IMR-90 (cell line): ENCODE results near the gene CDH16. TPM values are rescaled to one million over a fixed set of nuclear protein-coding genes. Genes with fewer than 3 reads are reported as not detected.

Source experiments
- ATAC-seq: fragments of 200-7000 bp; cut with Tn5 transposase; 2 replicates; pipeline ENCODE4 v1.9.1; 2020; ENCODE audit warnings: low read depth, mild to moderate bottlenecking, moderate library complexity
- BruUV-seq: library from RNA; stranded (reverse); fragments of 400-500 nt; replicated peaks from 2 replicates; lab custom pipeline; 2021; lab: Mats Ljungman, UMichigan
- CTCF ChIA-PET: fragments of 300-600 bp; formaldehyde crosslinking; extraction: SDS; loops from one replicate; lab custom pipeline; 2021; ENCODE audit warnings: antibody characterized with exemption; lab: Yijun Ruan, JAX
- POLR2A ChIA-PET: fragments of 300-600 bp; sonication (Branson Sonifier 250); formaldehyde crosslinking; loops from one replicate; lab custom pipeline; 2022; ENCODE audit warnings: antibody characterized with exemption; ENCODE audit not compliant: unreplicated experiment; lab: Charles Lee
- DNase-seq: peaks from one replicate; pipeline ENCODE4 v3.0.0; 2013
- H2AFZ ChIP-seq: replicated peaks from 2 replicates; pipeline ENCODE3; 2013; ENCODE audit warnings: low read length, mild to moderate bottlenecking; ENCODE audit not compliant: poor library complexity
- H2AK5ac ChIP-seq: 2 replicates; pipeline ENCODE4 v1.6.1; 2013; ENCODE audit warnings: low read depth, low read length, inconsistent platforms
- H2AK9ac ChIP-seq: replicated peaks from 2 replicates; pipeline ENCODE3; 2013; ENCODE audit warnings: mild to moderate bottlenecking, low read depth, low read length, moderate library complexity; ENCODE audit not compliant: poor library complexity
- H2BK120ac ChIP-seq: 2 replicates; pipeline ENCODE4 v1.6.1; 2013; ENCODE audit warnings: low read depth, low read length, inconsistent platforms
- H2BK15ac ChIP-seq: 3 replicates; pipeline ENCODE4 v1.6.1; 2013; ENCODE audit warnings: low read depth, low read length, inconsistent platforms
- H2BK20ac ChIP-seq: 2 replicates; pipeline ENCODE4 v1.6.1; 2013; ENCODE audit warnings: low read depth, mild to moderate bottlenecking, inconsistent platforms, low read length, moderate library complexity
- H2BK5ac ChIP-seq: 2 replicates; pipeline ENCODE4 v1.6.1; 2013; ENCODE audit warnings: mild to moderate bottlenecking, low read depth, low read length, inconsistent platforms; ENCODE audit not compliant: poor library complexity, severe bottlenecking
- H3K14ac ChIP-seq: replicated peaks from 2 replicates; pipeline ENCODE4 v1.6.1; 2013; ENCODE audit warnings: low read depth, low read length, inconsistent platforms
- H3K18ac ChIP-seq: 2 replicates; pipeline ENCODE4 v1.6.1; 2013; ENCODE audit warnings: low read depth, low read length, control low read depth
- H3K23ac ChIP-seq: 2 replicates; pipeline ENCODE4 v1.6.1; 2013; ENCODE audit warnings: low read depth, low read length, inconsistent platforms
- H3K27ac ChIP-seq: 2 replicates; pipeline ENCODE4 v1.5.1; 2013; ENCODE audit warnings: mild to moderate bottlenecking, control low read depth, low read length; ENCODE audit not compliant: insufficient read depth
- H3K27me3 ChIP-seq: 2 replicates; pipeline ENCODE4 v1.6.1; 2013; ENCODE audit warnings: low read length; ENCODE audit not compliant: control insufficient read depth, insufficient read depth
- H3K36me3 ChIP-seq: 2 replicates; pipeline ENCODE4 v1.6.1; 2013; ENCODE audit warnings: low read length, mixed read lengths; ENCODE audit not compliant: control insufficient read depth, insufficient read depth
- H3K4ac ChIP-seq: 2 replicates; pipeline ENCODE4 v1.6.1; 2013; ENCODE audit warnings: low read depth, low read length, inconsistent platforms
- H3K4me1 ChIP-seq: 2 replicates; pipeline ENCODE4 v1.6.1; 2013; ENCODE audit warnings: low read length, mixed read lengths; ENCODE audit not compliant: control insufficient read depth, insufficient read depth
- H3K4me2 ChIP-seq: 2 replicates; pipeline ENCODE4 v1.6.1; 2013; ENCODE audit warnings: low read depth, mild to moderate bottlenecking, control low read depth, low read length, moderate library complexity
- H3K4me3 ChIP-seq: 2 replicates; pipeline ENCODE4 v1.5.1; 2013; ENCODE audit warnings: low read depth, mild to moderate bottlenecking, control low read depth, low read length, moderate library complexity; ENCODE audit not compliant: insufficient read depth
- H3K56ac ChIP-seq: 2 replicates; pipeline ENCODE4 v1.6.1; 2013; ENCODE audit warnings: low read length, inconsistent platforms; ENCODE audit not compliant: insufficient read depth; ENCODE audit errors: extremely low read depth
- H3K79me1 ChIP-seq, 2 experiments: 2 replicates each; pipeline ENCODE4 v1.6.1; 2013; ENCODE audit warnings: low read length in 2 of 2, inconsistent platforms in 1 of 2, low read depth in 1 of 2
- H3K9ac ChIP-seq: 2 replicates; pipeline ENCODE4 v1.6.1; 2013; ENCODE audit warnings: low read depth, low read length, control low read depth
- H3K9me1 ChIP-seq: 2 replicates; pipeline ENCODE4 v1.6.1; 2013; ENCODE audit warnings: low read length, inconsistent platforms; ENCODE audit not compliant: insufficient read depth
- H3K9me3 ChIP-seq: 2 replicates; pipeline ENCODE4 v1.6.1; 2013; ENCODE audit warnings: low read length; ENCODE audit not compliant: control insufficient read depth, insufficient read depth
- H4K20me1 ChIP-seq: 2 replicates; pipeline ENCODE4 v1.6.1; 2013; ENCODE audit warnings: low read length, inconsistent platforms; ENCODE audit not compliant: insufficient read depth
- H4K5ac ChIP-seq: 2 replicates; pipeline ENCODE4 v1.6.1; 2013; ENCODE audit warnings: mild to moderate bottlenecking, low read depth, low read length, control low read depth
- H4K8ac ChIP-seq, 2 experiments: 2 replicates each; pipeline ENCODE4 v1.6.1; 2013; ENCODE audit warnings: low read depth in 2 of 2, low read length in 2 of 2, control low read depth in 1 of 2, inconsistent platforms in 1 of 2
- H4K91ac ChIP-seq: 2 replicates; pipeline ENCODE4 v1.6.1; 2013; ENCODE audit warnings: low read depth, low read length, inconsistent platforms; ENCODE audit not compliant: insufficient read depth
- BHLHE40 ChIP-seq: fragments of 150-350 bp; IDR thresholded peaks from 2 replicates; pipeline ENCODE4 v1.6.1; 2016; ENCODE audit warnings: mild to moderate bottlenecking, low read depth, low read length
- CEBPB ChIP-seq: IDR thresholded peaks from 2 replicates; pipeline ENCODE4 v1.6.1; 2012; ENCODE audit warnings: low read depth, low read length, improper control_type of control experiment
- CHD1 ChIP-seq: IDR thresholded peaks from 2 replicates; pipeline ENCODE4 v1.6.1; 2012; ENCODE audit warnings: low read depth, low read length, improper control_type of control experiment
- CTCF ChIP-seq: conservative IDR thresholded peaks from 2 replicates; pipeline ENCODE4 v1.5.1; 2012; ENCODE audit warnings: mild to moderate bottlenecking, low read depth, low read length, improper control_type of control experiment
- FOS ChIP-seq: fragments of 150-350 bp; IDR thresholded peaks from 2 replicates; pipeline ENCODE4 v1.6.1; 2016; ENCODE audit warnings: low read depth, low read length
- MAFK ChIP-seq: IDR thresholded peaks from 2 replicates; pipeline ENCODE4 v1.6.1; 2012; ENCODE audit warnings: low read depth, low read length, improper control_type of control experiment
- MAZ ChIP-seq: IDR thresholded peaks from 2 replicates; pipeline ENCODE4 v1.6.1; 2012; ENCODE audit warnings: low read depth, mild to moderate bottlenecking, low read length, improper control_type of control experiment, moderate library complexity, borderline replicate concordance
- MXI1 ChIP-seq: IDR thresholded peaks from 2 replicates; pipeline ENCODE4 v1.6.1; 2012; ENCODE audit warnings: low read depth, mild to moderate bottlenecking, low read length, moderate library complexity, borderline replicate concordance
- NFE2L2 ChIP-seq: fragments of 150-350 bp; IDR thresholded peaks from 2 replicates; pipeline ENCODE4 v1.6.1; 2016; ENCODE audit warnings: low read depth, mild to moderate bottlenecking, low read length
- POLR2A ChIP-seq: IDR thresholded peaks from 2 replicates; pipeline ENCODE4 v1.6.1; 2012; ENCODE audit warnings: mild to moderate bottlenecking, low read depth, low read length
- RAD21 ChIP-seq: IDR thresholded peaks from 2 replicates; pipeline ENCODE4 v1.6.1; 2012; ENCODE audit warnings: low read length, improper control_type of control experiment
- RCOR1 ChIP-seq: IDR thresholded peaks from 2 replicates; pipeline ENCODE4 v1.6.1; 2012; ENCODE audit warnings: mild to moderate bottlenecking, low read length, improper control_type of control experiment; ENCODE audit not compliant: insufficient replicate concordance
- RFX5 ChIP-seq: IDR thresholded peaks from 2 replicates; pipeline ENCODE4 v1.8.0; 2012; ENCODE audit warnings: low read depth, mild to moderate bottlenecking, low read length, moderate library complexity
- SMC3 ChIP-seq: fragments of 150-350 bp; IDR thresholded peaks from 2 replicates; pipeline ENCODE4 v1.6.1; 2016; ENCODE audit warnings: low read depth, mild to moderate bottlenecking, antibody characterized with exemption, low read length, moderate library complexity
- WGBS, 2 experiments: methylation state at CpG; one replicate each; pipeline versions ENCODE4 v1.1.5 to v1.1.7; 2013; ENCODE audit warnings: missing lambda C conversion rate in 2 of 2; ENCODE audit not compliant: insufficient read length in 1 of 2; ENCODE audit errors: extremely low coverage in 2 of 2; 5-methylcytosine and 5-hydroxymethylcytosine counted together
- dilution Hi-C: fragments of 300-500 bp; cut with HindIII; formaldehyde crosslinking; loops from one replicate; pipeline ENCODE4 v1.14.3; 2018; ENCODE audit warnings: low sequenced_read_pairs; ENCODE audit not compliant: unreplicated experiment
- in situ Hi-C: fragments of 300-500 bp; cut with MboI; formaldehyde crosslinking; loops from 3 replicates; pipeline ENCODE4 v1.14.3; 2019; ENCODE audit warnings: low sequenced_read_pairs, inconsistent platforms, mixed read lengths
- intact Hi-C: fragments of 100-400 bp; cut with micrococcal nuclease; formaldehyde crosslinking; loops from 2 replicates; pipeline ENCODE4 v1.10.0; 2022
- polyA plus RNA-seq, 3 experiments: library from polyadenylated mRNA; depleted of rRNA; stranded (reverse); fragments of >200 nt; gene quantifications; 2 replicates each; pipeline ENCODE4 v1.2.3, GENCODE V29; 2012; ENCODE audit warnings: low replicate concordance in 1 of 3
- total RNA-seq: library from RNA; depleted of rRNA; stranded (reverse); fragments of >200 nt; gene quantifications from 2 replicates; pipeline ENCODE4 v1.2.3, GENCODE V29; 2012
- TF ChIP-seq, protein P1 (sequence below): fragments of 150-350 bp; IDR thresholded peaks from 2 replicates; pipeline ENCODE4 v1.6.1; 2017; ENCODE audit warnings: mild to moderate bottlenecking, antibody characterized with exemption, low read length, low read depth
- TF ChIP-seq, protein P2 (sequence below): fragments of 150-350 bp; IDR thresholded peaks from 2 replicates; pipeline ENCODE4 v1.6.1; 2016; ENCODE audit warnings: low read depth, mild to moderate bottlenecking, low read length, moderate library complexity, borderline replicate concordance

The CDH16 gene
- total and polyA plus RNA-seq, 2 of the 4 experiments (the other 2 are of a cell fraction) = not detected

DNA sequence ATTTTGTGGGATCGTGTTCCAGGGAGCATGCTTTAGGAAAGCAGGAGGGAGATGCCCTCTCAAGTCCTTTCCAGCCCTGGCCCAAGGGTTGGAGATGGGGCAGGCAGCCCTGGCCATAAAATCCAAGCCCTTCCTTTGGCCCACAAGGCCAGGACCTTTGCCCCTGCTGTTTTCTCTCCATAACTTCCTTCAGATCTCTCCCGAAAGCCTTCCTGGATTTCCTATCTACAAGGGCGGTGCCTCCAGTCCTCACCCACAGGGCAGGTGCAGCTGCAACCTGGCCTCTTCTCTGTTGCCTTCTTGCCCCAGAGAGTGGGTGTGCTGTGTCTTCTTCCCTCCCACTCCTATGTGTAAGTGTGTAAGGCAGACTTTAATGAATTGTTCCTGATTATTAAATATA is 46.8 kb downstream of the CDH16 start:
- Histone ChIP-seq H3K14ac (no peak overlapping the region), H3K4me1 (peaks cover 12% of the 10 kb centered on the region), H3K9me3 (no peaks in the 10 kb centered on the region), H2AK5ac (peak overlapping the region; percentile 43; the same call in 1 of the 2 replicates), H3K18ac (no peak overlapping the region), H4K5ac (no peak overlapping the region), H3K4me2 (no peak overlapping the region), H3K56ac (no peak overlapping the region), H4K8ac (no peak overlapping the region; a peak in 1 of 4 replicates), H3K9me1 (peaks cover 10% of the 10 kb centered on the region), H2BK120ac (no peak overlapping the region), H3K27ac (no peak overlapping the region), H3K9ac (no peak overlapping the region), H2BK15ac (no peak overlapping the region), H2AK9ac (no peak overlapping the region), H4K91ac (no peak overlapping the region), H3K23ac (no peak overlapping the region), H3K27me3 (no peaks in the 10 kb centered on the region), H3K4ac (no peak overlapping the region), H2AFZ (no peak overlapping the region), H3K36me3 (no peaks in the 10 kb centered on the region), H3K4me3 (no peak overlapping the region), H4K20me1 (peaks cover 3% of the 10 kb centered on the region; the same call in 1 of the 2 replicates), H2BK20ac (no peak overlapping the region), H3K79me1 (no peaks in the 10 kb centered on the region), H2BK5ac (no peak overlapping the region)
- no TSS peak for BruUV-seq
- ChIA-PET CTCF (interaction anchor here (1.2 to 1.5 kb wide), 3 partner anchors 9 to 41 kb away, joined by 3 to 9 read pairs (median 3); partner anchors contain the start of gene NAE1), POLR2A (no interaction called here)
- WGBS, 2 experiments = no CpG with 5 or more reads among the region's 3 CpGs
- DNase-seq (no peak), ATAC-seq (no peak)
- dilution Hi-C loops = no loop called here
- TF ChIP-seq NFE2L2 = no peak
- TF ChIP-seq, protein P1, sequence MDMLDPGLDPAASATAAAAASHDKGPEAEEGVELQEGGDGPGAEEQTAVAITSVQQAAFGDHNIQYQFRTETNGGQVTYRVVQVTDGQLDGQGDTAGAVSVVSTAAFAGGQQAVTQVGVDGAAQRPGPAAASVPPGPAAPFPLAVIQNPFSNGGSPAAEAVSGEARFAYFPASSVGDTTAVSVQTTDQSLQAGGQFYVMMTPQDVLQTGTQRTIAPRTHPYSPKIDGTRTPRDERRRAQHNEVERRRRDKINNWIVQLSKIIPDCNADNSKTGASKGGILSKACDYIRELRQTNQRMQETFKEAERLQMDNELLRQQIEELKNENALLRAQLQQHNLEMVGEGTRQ = no peak
- no peak for TF ChIP-seq CTCF
- TF ChIP-seq SMC3 = no peak
- TF ChIP-seq CHD1 = no peak
- TF ChIP-seq POLR2A = no peak
- TF ChIP-seq MAZ = no peak
- TF ChIP-seq MXI1 = no peak
- TF ChIP-seq RCOR1 = no peak
- no peak for TF ChIP-seq BHLHE40
- TF ChIP-seq, protein P2, sequence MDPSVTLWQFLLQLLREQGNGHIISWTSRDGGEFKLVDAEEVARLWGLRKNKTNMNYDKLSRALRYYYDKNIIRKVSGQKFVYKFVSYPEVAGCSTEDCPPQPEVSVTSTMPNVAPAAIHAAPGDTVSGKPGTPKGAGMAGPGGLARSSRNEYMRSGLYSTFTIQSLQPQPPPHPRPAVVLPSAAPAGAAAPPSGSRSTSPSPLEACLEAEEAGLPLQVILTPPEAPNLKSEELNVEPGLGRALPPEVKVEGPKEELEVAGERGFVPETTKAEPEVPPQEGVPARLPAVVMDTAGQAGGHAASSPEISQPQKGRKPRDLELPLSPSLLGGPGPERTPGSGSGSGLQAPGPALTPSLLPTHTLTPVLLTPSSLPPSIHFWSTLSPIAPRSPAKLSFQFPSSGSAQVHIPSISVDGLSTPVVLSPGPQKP = no peak
- TF ChIP-seq CEBPB = no peak
- TF ChIP-seq RFX5 = no peak
- TF ChIP-seq MAFK = no peak
- TF ChIP-seq FOS = no peak
- TF ChIP-seq RAD21 = no peak
- intact Hi-C loops = loop anchor here (2.0 to 5.0 kb wide), 2 partner anchors 210 to 263 kb away; no protein-coding TSS in a partner anchor
- in situ Hi-C loops = no loop called here
